ENCODE measurements around the gene ZNF71. TPM values are rescaled to one million over a fixed set of nuclear protein-coding genes. Genes with fewer than 3 reads are reported as not detected.

Gene ZNF71
- total RNA-seq, 2 experiments from 2014 or later: 8.3 to 8.5 TPM

GRCh38 chr19:56639217-56639616, 44.1 kb downstream of the ZNF71 start:
- Mint-ChIP-seq H3K27ac (no peak overlapping the region), H3K27me3 (peaks cover 4% of the 10 kb centered on the region), H3K4me3 (no peak overlapping the region), H3K9me3 (peaks cover 32% of the 10 kb centered on the region), H3K36me3 (peaks cover 9% of the 10 kb centered on the region), H3K4me1 (no peaks in the 10 kb centered on the region)
- ATAC-seq (ENCODE audit: low read depth) (no peak), DNase-seq (no peak)
- POLR2A ChIA-PET: no interaction called here

- Mint-ChIP-seq H3K9me3 (peaks cover 39% of the 10 kb centered on the region), H3K27ac (no peak within 1 kb of the TSS), H3K4me3 (no peak within 1 kb of the TSS), H3K4me1 (no peaks in the 10 kb centered on the region), H3K36me3 (peaks cover 9% of the 10 kb centered on the region), H3K27me3 (peaks cover 4% of the 10 kb centered on the region)
- POLR2A ChIA-PET: no interaction called here
- DNase-seq (no peak), ATAC-seq (ENCODE audit: low read depth) (no peak)
Measured at GRCh38 chr19:56642711-56643459, 47.8 kb downstream of the ZNF71 start, which contains the start of gene SMIM17. TSS of gene SMIM17 (plus strand) at chr19:56643159. CDS start at chr19:56645668, 2,509 bp downstream.

GRCh38 chr19:56643460-56643955, 48.4 kb downstream of the ZNF71 start:
- H3K9me3 Mint-ChIP-seq: peaks cover 43% of the 10 kb centered on the region

GRCh38 chr19:56654151-56654550, 59.0 kb downstream of the ZNF71 start:
- Mint-ChIP-seq H3K4me3 (no peak overlapping the region), H3K27ac (no peak overlapping the region), H3K9me3 (peaks cover 31% of the 10 kb centered on the region), H3K27me3 (no peaks in the 10 kb centered on the region), H3K36me3 (peaks cover 2% of the 10 kb centered on the region), H3K4me1 (no peaks in the 10 kb centered on the region)
- DNase-seq: no peak
- POLR2A ChIA-PET: no interaction called here
- no peak for ATAC-seq (ENCODE audit: low read depth)

More at GRCh38 chr19:56643460-56643955, 48.4 kb downstream of the ZNF71 start:
- POLR2A ChIA-PET: no interaction called here
- DNase-seq (no peak), ATAC-seq (ENCODE audit: low read depth) (no peak)
- Mint-ChIP-seq H3K4me3 (no peak overlapping the region), H3K27ac (no peak overlapping the region), H3K27me3 (peaks cover 4% of the 10 kb centered on the region), H3K36me3 (peaks cover 9% of the 10 kb centered on the region), H3K4me1 (no peaks in the 10 kb centered on the region)

GRCh38 chr19:56660381-56661107, 65.4 kb downstream of the ZNF71 start:
- Mint-ChIP-seq H3K36me3 (peaks cover 23% of the 10 kb centered on the region), H3K9me3 (peaks cover 19% of the 10 kb centered on the region), H3K4me1 (no peaks in the 10 kb centered on the region), H3K4me3 (no peak overlapping the region), H3K27ac (no peak overlapping the region), H3K27me3 (no peaks in the 10 kb centered on the region)
- POLR2A ChIA-PET: no interaction called here
- ATAC-seq (ENCODE audit: low read depth) (no peak), DNase-seq (no peak)

GRCh38 chr19:56661248-56661647, 66.1 kb downstream of the ZNF71 start:
- Mint-ChIP-seq H3K4me3 (no peak overlapping the region), H3K4me1 (no peaks in the 10 kb centered on the region), H3K27ac (no peak overlapping the region), H3K36me3 (peaks cover 25% of the 10 kb centered on the region), H3K9me3 (peaks cover 19% of the 10 kb centered on the region), H3K27me3 (no peaks in the 10 kb centered on the region)
- DNase-seq: no peak
- ATAC-seq (ENCODE audit: low read depth): no peak
- POLR2A ChIA-PET: no interaction called here

GRCh38 chr19:56663931-56664500, 68.9 kb downstream of the ZNF71 start:
- POLR2A ChIA-PET: no interaction called here
- Mint-ChIP-seq H3K4me1 (no peaks in the 10 kb centered on the region), H3K27ac (no peak overlapping the region), H3K4me3 (no peak overlapping the region), H3K9me3 (peaks cover 20% of the 10 kb centered on the region), H3K36me3 (peaks cover 34% of the 10 kb centered on the region), H3K27me3 (no peaks in the 10 kb centered on the region)
- DNase-seq: no peak
- ATAC-seq (ENCODE audit: low read depth): no peak

GRCh38 chr19:56664511-56664910, 69.4 kb downstream of the ZNF71 start:
- H3K9me3 Mint-ChIP-seq: peaks cover 18% of the 10 kb centered on the region
- ATAC-seq (ENCODE audit: low read depth) (no peak), DNase-seq (no peak)
- H3K4me1 Mint-ChIP-seq: no peaks in the 10 kb centered on the region
- no peaks in the 10 kb centered on the region for H3K27me3 Mint-ChIP-seq
- peaks cover 34% of the 10 kb centered on the region for H3K36me3 Mint-ChIP-seq
- H3K27ac Mint-ChIP-seq: no peak overlapping the region
- POLR2A ChIA-PET: no interaction called here
- H3K4me3 Mint-ChIP-seq: no peak overlapping the region

- Mint-ChIP-seq H3K36me3 (peaks cover 34% of the 10 kb centered on the region), H3K9me3 (peaks cover 17% of the 10 kb centered on the region), H3K4me1 (peaks cover 10% of the 10 kb centered on the region), H3K27me3 (no peaks in the 10 kb centered on the region), H3K4me3 (no peak overlapping the region), H3K27ac (no peak overlapping the region)
- no peak for DNase-seq
- no peak for ATAC-seq (ENCODE audit: low read depth)
- POLR2A ChIA-PET: interaction anchor here (0.9 kb wide), 1 partner anchor 59 kb away, joined by 4 read pairs; no protein-coding TSS in a partner anchor
Measured at GRCh38 chr19:56667311-56667870, 72.3 kb downstream of the ZNF71 start.

GRCh38 chr19:56668676-56669075, 73.6 kb downstream of the ZNF71 start:
- POLR2A ChIA-PET: no interaction called here
- DNase-seq (no peak), ATAC-seq (ENCODE audit: low read depth) (no peak)
- Mint-ChIP-seq H3K4me1 (peaks cover 10% of the 10 kb centered on the region), H3K4me3 (no peak overlapping the region), H3K27ac (peak overlapping the region; percentile 34), H3K36me3 (peaks cover 27% of the 10 kb centered on the region), H3K27me3 (no peaks in the 10 kb centered on the region), H3K9me3 (peaks cover 15% of the 10 kb centered on the region)

- H3K27me3 Mint-ChIP-seq: no peaks in the 10 kb centered on the region
- ATAC-seq (ENCODE audit: low read depth) (no peak), DNase-seq (no peak)
- POLR2A ChIA-PET: no interaction called here
- peak overlapping the region; percentile 88 for H3K4me3 Mint-ChIP-seq
- H3K4me1 Mint-ChIP-seq: peaks cover 10% of the 10 kb centered on the region
- H3K36me3 Mint-ChIP-seq: peaks cover 17% of the 10 kb centered on the region
- peak overlapping the region; percentile 25 for H3K27ac Mint-ChIP-seq
- H3K9me3 Mint-ChIP-seq: peaks cover 14% of the 10 kb centered on the region
Measured at GRCh38 chr19:56670401-56670960, 75.4 kb downstream of the ZNF71 start.

- H3K27me3 Mint-ChIP-seq: no peaks in the 10 kb centered on the region
- peaks cover 10% of the 10 kb centered on the region for H3K4me1 Mint-ChIP-seq
- DNase-seq (no peak), ATAC-seq (ENCODE audit: low read depth) (peak; percentile 36)
- H3K27ac Mint-ChIP-seq: peak overlapping the region; percentile 87
- peaks cover 14% of the 10 kb centered on the region for H3K36me3 Mint-ChIP-seq
- H3K4me3 Mint-ChIP-seq: peak overlapping the region; percentile 88
- POLR2A ChIA-PET: interaction anchor here (1.0 kb wide), 1 partner anchor 267 kb away, joined by 4 read pairs; the partner anchor contains the start of gene ZNF583
- peaks cover 13% of the 10 kb centered on the region for H3K9me3 Mint-ChIP-seq
Measured at GRCh38 chr19:56670961-56671612, 76.0 kb downstream of the ZNF71 start.

All from activated naive CD8-positive, alpha-beta T cell treated with anti-CD3 and anti-CD28 coated beads, Interleukin-2, amount 10 ng/mL, durations not matched to agents 7 days and 5 days (primary cell).